ENCODE results near the gene RCE1. TPM values are rescaled to one million over a fixed set of nuclear protein-coding genes. Genes with fewer than 3 reads are reported as not detected.

RCE1 gene
- total RNA-seq, 1 experiment from 2014 or later, result 25.6 TPM

DNA sequence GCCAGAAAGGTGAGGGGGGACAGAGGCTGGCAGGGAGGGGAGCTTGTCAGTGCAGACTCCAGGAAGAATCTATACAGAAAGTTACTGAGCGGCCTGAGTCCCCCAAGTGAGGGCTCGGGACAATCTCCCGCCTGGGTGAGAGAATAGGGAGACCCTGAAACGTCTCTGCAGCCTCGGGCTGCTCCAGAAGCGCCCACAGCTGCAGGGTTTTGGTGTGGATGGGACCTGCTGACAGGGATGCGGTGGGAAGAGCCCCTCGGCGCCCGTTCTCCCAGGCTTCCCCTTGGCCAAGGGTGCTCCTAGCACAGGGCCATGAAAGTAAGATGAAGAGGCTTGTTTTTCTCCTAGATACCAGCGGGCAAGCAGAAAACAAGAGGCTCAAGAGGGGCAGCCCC, 743 bp upstream of the RCE1 start:
- in situ Hi-C loops (cut with HindIII; ENCODE audit: low pct_unique_long_range_greater_than_20kb, low sequenced_read_pairs), result no loop called here
- no peak for DNase-seq (ENCODE audit: low read depth)

DNA sequence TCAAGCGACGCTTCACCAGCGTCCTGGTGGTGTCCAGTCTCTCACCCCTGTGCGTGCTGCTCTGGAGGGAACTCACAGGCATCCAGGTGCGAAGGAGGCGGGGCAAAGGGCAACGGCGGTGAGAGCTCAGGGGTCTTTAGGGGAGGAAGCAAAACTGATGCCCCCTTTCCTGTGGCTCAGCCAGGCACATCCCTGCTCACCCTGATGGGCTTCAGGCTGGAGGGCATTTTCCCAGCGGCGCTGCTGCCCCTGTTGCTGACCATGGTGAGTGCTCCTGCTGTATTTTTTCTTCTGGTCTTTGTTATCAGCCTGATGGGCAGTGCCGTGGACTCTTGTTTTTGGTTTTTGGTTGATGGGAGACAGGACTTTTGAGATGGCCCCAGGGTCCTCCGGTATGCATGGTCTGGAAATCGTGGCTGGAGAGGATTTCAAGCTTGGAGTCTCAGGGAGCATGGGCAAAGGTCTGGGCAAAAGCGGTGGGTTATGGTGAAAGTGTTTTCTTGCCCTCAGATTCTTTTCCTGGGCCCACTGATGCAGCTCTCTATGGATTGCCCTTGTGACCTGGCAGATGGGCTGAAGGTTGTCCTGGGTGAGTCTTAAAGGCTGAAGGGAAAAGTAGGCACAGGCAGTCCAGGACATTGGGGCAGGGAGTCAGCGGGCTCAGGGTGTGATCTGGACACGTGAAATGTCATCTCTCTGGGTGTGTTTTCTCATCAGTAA, 695 bp downstream of the RCE1 start:
- in situ Hi-C loops (cut with HindIII; ENCODE audit: low pct_unique_long_range_greater_than_20kb, low sequenced_read_pairs), result no loop called here
- no peak for DNase-seq (ENCODE audit: low read depth)

DNA sequence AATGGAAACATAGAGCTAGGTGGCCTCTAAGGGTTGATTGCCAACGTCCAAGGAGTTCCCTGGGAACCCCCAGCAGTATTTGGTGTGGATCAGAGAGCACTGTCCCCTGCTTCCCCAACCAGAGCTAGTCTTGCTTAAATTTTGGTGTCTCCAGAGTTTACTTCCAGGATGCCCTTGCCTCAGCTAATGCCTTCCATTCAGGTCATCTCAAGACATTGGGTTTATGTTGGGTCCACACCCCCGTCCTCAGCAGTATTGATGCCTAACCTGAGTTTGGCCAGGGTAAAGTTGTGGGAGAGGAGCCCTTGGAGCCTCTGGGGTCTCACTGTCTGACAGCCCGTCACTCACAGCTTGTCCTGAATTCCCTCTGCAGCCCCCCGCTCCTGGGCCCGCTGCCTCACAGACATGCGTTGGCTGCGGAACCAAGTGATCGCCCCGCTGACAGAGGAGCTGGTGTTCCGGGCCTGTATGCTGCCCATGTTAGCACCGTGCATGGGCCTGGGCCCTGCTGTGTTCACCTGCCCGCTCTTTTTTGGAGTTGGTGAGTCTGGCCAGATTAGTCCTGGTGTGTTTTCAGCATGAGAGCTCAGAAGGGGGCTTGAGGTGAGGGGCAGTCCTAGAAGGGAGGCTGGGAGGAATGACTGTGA, 1.4 kb downstream of the RCE1 start:
- DNase-seq (ENCODE audit: low read depth), result no peak
- in situ Hi-C loops (cut with HindIII; ENCODE audit: low pct_unique_long_range_greater_than_20kb, low sequenced_read_pairs), result no loop called here

DNA sequence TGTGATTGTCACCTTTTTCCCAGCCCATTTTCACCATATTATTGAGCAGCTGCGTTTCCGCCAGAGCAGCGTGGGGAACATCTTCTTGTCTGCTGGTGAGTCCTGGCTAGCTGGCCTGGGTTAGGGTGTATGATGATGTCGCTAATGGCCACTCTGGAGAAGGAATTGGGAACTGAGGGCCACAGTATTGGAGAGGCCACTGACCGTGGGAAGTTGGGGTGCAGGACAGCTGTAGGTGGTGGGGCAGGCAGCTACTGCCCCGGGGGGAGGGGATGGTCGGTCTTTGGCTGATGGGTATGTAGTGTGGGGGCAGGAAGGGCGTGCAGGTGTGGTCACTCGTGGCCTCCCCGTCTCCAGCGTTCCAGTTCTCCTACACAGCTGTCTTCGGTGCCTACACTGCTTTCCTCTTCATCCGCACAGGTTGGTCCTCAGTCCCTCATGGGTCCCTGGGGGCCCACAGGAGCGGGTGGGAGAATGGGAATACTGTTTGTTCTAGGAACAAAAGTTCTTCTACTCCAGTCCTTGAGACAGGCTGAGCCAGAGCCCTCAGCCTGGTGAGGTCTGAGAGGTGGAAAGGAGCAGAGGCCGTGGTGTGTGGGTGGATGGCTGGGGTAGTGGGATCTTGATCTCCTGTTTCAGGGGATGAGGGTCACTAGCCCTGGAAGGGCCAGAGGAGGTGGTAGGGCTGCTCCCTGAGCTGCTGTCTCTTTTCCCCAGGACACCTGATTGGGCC, 2.1 kb downstream of the RCE1 start:
- in situ Hi-C loops (cut with HindIII; ENCODE audit: low pct_unique_long_range_greater_than_20kb, low sequenced_read_pairs), result no loop called here

DNA sequence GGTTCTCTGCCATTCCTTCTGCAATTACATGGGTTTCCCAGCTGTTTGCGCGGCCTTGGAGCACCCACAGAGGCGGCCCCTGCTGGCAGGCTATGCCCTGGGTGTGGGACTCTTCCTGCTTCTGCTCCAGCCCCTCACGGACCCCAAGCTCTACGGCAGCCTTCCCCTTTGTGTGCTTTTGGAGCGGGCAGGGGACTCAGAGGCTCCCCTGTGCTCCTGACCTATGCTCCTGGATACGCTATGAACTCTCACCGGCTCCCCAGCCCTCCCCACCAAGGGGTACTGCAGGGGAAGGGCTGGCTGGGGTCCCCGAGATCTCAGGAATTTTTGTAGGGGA, 2.6 kb downstream of the RCE1 start:
- no peak for DNase-seq (ENCODE audit: low read depth)
- in situ Hi-C loops (cut with HindIII; ENCODE audit: low pct_unique_long_range_greater_than_20kb, low sequenced_read_pairs), result no loop called here

More for the DNA sequence above, 2.1 kb downstream of the RCE1 start:
- DNase-seq (ENCODE audit: low read depth), result no peak

DNA sequence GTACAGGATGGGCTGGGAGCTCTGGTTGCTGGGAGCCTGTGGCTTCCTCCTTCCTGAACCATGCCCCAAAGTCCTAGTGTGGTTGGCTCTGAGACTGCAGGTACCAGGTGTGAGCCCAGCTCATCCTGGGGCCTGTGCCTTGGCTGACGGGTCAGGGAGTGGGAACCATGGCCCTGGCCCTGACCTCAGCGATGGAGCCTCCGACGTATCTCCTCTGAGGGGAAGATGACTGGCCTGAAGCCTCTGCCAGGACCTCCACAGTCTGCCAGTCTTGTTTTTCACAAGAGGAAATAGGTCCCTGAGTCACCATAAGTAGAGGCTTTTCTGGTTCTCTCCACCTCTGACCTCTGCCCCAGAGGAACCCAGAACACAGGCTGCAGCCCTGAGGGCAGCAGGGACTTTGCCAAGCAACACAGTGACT, 3.4 kb downstream of the RCE1 start:
- no peak for DNase-seq (ENCODE audit: low read depth)
- in situ Hi-C loops (cut with HindIII; ENCODE audit: low pct_unique_long_range_greater_than_20kb, low sequenced_read_pairs), result no loop called here

DNA sequence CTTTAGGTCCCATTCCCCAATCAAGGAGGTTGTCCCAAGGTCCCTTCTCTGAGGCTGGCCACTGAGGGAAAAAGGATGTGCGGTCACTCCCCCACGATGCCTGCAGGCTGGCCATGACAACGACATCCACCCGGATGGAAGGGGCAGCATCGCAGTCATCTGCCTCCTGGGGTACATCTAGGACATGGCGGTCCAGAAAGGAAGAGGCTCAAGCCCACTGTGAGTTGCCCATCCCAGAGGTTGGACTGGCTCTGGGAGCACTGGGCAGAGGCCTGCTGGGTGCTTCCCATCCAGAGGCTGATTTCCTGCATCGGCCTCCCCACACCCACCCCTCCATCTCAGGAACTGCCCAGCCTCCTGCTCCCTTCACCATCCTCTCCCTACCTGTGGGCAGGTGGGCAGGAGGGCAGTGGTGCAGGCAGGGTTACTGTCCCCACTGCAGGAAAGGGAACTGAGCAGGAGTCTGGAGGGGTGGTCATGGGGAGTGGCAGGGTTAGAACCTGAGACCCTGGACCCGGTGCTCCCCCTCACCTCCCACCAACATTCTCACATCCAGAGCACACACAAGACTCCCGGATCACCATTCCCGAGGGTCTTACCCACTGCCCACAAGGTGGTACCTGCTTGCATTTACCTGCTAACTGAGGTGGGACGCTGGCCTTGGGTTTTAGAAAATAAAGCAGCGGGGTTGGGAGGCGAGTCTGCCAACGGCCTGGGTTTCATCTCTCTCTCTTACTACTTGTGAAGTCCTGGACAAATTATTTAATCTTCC, 4.4 kb downstream of the RCE1 start:
- in situ Hi-C loops (cut with HindIII; ENCODE audit: low pct_unique_long_range_greater_than_20kb, low sequenced_read_pairs), result no loop called here
- DNase-seq (ENCODE audit: low read depth), result no peak

DNA sequence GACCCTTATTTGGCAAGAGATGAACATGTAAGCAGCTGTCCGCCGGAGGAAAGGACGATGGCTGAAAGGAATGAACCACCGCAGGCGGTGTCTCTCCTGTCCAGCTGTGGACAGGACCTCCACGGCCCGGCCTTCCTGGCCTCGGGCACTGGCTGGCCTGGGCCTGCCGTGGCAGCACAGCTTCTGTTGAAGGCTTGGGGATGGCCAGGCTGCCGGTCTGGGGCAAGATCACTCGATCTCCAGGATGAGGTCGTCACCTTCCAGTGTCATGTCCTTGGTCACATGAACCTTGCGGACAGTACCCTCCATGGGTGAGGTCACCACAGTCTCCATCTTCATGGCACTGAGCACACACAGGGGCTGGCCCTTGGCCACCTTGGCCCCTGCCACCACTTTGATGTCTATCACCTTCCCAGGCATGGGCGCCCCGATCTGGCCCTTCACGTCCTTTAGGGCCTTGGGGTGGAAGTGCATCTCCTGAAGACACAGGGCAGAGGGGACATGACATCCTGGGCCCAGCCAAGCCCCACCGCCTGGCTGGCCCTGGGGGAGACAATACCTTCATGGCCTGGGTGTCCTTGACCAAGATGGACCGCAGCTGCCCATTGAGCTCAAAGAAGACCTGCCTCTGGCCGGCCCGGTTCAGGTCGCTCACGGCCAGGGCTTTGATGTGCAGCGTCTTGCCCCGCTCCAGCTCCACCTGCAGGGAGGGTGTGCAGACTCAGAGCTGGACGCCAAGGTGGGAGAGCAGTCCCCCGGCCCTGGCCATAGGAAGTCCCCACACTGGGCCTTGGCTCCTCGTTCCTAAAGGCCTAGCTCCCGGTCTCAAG, 5.6 kb downstream of the RCE1 start:
- DNase-seq (ENCODE audit: low read depth), result no peak
- in situ Hi-C loops (cut with HindIII; ENCODE audit: low pct_unique_long_range_greater_than_20kb, low sequenced_read_pairs), result no loop called here

DNA sequence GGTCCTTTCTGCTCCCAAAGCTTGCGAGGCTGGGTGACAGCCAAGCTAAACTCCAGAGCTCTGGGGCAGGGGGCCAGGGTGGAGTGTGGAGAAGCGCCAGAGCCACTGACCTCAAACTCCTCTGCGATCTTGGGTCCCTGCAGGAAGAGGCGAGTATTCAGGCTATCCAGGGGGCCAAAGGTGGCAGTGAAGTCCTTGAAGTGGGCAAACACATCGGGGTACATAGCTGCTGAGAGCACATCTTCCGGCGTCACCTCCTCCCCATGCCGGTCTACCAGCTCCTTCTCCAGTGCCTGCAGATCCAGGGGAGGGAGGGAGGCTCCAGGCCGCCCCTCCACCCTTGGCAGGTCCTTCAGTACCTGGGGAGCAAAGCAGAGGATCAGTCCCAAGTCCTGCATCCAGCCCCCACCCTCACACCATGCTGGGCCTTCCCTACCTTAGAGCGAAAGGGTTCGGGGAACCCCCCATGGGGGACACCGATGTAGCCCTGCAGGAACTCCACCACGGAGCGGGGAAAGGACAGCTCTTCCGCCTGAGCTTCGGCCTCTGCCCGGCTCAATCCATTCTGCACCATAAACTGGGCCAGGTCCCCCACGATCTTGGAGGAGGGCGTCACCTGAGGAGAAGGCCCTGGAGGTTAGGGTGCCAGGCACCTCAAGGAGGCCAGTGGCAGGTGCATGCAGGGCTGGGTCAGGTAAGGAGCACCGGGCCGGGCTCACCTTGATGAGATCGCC, 6.4 kb downstream of the RCE1 start:
- in situ Hi-C loops (cut with HindIII; ENCODE audit: low pct_unique_long_range_greater_than_20kb, low sequenced_read_pairs), result no loop called here
- DNase-seq (ENCODE audit: low read depth), result no peak

DNA sequence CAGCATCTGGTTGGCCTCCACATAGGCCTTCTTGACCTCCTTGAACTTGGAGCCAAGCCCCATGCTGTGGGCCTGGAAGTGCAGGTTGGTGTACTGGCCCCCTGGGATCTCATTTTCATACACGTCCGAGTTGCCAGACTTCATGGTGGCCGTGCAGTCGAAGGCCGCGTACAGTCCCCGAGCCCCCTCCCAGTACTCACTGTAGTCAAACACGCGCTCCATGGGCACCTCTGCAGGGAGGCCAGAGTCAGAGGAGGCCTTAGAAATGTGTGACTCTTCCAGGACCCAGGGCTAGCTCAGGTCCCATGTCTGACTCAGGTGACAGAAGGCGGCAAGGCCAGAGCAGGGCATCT, 7.0 kb downstream of the RCE1 start:
- DNase-seq (ENCODE audit: low read depth), result no peak
- in situ Hi-C loops (cut with HindIII; ENCODE audit: low pct_unique_long_range_greater_than_20kb, low sequenced_read_pairs), result no loop called here

DNA sequence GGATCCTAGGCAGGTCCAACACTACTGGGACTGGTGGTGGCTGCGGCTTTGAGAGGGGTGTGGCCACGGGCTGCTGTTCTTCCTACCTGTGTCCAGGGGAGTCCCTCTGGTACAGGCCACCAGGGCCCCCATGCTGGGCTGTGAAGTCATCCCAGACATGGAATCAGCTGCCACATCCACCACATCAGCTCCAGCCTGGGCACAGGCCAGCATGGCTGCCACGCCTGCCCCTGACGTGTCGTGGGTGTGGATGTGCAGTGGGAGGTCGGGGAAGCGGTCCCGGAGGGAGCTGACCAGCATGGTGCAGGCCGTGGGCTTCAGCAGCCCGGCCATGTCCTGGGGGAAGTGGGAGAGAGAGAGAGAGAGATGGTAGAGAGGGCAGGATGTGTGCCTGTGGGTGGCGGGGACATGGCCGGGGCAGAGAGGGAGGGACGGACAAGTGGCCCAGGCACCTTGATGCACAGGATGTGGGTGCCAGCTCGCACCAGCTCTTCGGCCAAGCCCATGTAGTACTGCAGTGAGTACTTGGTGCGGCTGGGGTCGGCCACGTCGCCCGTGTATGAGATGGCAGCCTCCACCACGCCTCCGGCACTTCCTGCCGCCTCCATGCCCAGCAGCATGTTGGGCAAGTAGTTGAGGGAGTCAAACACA, 7.5 kb downstream of the RCE1 start:
- DNase-seq (ENCODE audit: low read depth), result no peak
- in situ Hi-C loops (cut with HindIII; ENCODE audit: low pct_unique_long_range_greater_than_20kb, low sequenced_read_pairs), result no loop called here

DNA sequence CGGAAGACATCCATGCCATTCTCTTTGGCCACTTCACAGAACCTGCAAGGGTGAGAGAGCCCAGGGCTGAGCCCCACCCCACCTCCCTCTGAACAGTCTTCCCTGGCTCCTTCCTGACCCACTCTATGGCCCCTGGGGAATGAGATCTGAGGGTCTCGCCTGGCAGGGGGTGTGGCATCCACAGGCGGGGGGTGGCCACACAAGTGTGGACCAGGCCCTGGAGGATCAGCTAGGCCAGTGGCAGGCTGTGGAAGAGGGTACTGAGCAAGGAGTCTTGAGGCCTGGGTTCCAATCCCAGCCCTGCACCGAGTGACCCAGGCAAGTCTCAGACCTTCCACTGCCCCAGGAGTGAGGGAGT, 8.0 kb downstream of the RCE1 start:
- in situ Hi-C loops (cut with HindIII; ENCODE audit: low pct_unique_long_range_greater_than_20kb, low sequenced_read_pairs), result no loop called here
- no peak for DNase-seq (ENCODE audit: low read depth)

DNA sequence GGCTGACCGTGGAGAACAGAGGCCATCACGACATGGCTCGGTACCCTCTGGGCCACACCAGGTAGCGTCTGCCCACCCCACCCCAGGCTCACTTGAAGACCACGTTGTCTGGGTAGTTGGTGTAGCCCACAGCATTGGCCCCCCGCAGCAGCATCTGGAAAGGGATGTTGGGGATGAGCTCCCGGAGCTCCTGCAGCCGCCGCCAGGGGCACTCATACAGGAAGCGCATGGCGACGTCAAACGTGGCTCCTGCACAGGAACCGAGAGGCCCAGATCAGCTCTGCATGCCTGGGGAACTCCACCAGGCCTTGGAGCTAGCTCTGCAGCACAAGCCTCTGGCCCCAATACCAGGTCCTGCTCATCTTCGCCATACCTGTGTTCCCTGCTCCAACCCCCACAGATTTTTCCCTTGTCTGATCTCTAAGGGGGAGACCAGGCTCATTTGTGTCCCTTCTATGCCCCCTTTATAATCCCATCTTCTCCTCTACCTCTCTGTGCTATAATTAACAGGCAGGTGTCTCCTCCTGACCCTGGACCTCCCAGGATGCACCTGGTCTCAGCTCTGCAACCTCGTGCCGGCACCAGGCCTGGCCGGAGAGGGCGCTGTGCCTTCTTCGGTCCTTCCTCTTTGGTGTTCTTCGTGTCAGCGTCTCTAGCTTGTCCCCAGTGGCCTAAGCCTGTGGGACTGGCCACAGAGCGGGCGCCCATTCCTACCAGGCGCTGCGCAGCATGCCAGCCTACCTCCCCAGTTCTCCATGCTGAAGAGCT, 8.6 kb downstream of the RCE1 start:
- in situ Hi-C loops (cut with HindIII; ENCODE audit: low pct_unique_long_range_greater_than_20kb, low sequenced_read_pairs), result no loop called here

DNA sequence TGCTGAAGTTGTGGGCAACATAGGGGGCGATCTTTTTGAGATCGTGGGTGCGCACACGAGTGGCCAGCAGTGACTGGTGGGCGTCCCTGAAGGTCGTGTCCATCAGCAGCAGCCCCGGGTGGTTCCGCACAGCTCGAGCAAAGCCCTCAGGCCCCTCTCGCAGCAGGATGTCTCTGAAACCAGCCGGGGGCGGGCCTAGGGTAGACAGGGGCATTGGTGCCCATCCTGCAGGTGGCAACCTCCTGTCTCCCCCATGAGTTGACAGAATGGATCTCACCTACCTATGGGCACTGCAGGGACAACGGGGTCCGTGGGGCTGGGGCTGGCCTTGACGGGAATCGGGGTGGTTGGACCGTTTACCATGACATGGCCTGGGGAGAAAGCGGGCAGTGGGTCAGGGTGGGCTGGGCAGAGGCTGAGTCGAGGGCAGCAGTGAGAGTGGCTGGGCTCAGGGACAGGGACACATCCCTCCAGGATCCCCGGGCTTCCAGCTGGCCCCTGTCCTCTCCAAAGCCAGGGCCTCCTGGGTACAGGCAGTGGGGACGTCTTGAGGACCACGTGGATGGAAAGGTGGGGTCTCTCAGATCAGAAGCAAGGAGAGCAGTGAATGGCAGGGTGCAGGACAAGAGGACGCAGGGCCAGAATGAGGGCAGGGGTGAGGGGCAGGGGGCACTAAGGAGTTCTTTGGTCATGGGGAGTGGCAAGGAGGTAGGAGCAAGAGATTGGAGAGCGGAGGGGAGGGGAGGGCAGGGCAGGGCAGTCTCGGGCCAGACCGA, 9.4 kb downstream of the RCE1 start:
- no peak for DNase-seq (ENCODE audit: low read depth)
- in situ Hi-C loops (cut with HindIII; ENCODE audit: low pct_unique_long_range_greater_than_20kb, low sequenced_read_pairs), result no loop called here

More for the DNA sequence above, 8.6 kb downstream of the RCE1 start:
- DNase-seq (ENCODE audit: low read depth), result no peak

DNA sequence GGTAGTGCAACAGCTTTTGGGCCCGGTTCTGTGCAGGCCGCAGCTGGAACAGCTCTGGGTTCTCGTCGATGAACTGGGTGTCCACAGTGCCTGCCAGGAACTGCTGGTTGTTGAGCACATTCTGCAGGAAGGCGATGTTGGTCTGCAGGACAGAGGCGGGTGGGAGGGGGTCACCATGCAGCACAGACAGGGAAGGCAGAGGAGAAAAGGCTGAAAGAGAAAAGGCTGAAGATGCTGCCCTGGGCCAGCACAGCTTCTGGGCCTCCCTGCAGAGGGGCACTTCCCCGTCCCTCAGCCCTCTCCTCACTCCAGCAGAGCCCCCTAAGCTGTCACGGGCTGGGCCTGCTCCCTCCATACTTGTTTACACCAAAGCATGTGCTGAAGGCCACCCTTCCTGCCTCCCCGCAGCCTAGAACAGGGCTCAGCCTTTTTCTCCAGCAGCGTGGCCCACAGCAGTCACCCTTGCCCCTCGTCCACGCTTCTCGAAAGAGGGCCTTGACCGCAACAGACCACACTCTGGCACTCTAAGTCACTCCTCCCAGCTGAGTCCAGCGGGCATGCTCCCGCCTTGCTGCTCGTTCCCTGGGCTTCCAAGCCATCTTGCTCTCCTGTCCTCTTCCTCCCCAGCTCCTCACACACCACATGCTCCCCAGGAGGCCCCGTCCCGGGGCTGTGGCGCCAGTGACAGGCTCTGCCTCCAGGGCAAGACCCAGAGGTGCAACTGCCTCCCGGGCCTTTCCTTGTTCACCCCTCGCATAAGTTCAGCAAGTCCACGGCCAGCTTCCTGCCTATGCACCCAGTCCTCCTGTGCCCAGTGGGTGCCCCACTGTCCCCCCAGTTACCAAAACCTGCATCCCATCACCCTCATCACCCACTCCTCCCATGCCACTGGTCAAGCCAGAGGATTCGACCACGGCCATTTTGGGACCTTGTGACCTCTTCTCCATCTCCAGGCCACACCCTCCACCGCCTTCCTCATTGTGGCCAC, 10.3 kb downstream of the RCE1 start:
- DNase-seq (ENCODE audit: low read depth), result no peak
- in situ Hi-C loops (cut with HindIII; ENCODE audit: low pct_unique_long_range_greater_than_20kb, low sequenced_read_pairs), result no loop called here
